D721Med (cell line): ENCODE results near the gene PDGFD.

Experiments used
- DNase-seq: peaks from one replicate; pipeline ENCODE4 v3.0.0; 2011; ENCODE audit warnings: low spot score; ENCODE audit not compliant: insufficient read length
- FAIRE-seq: peaks from 2 replicates; lab custom pipeline; 2011; peaks lifted over from hg19 to GRCh38; lab: Jason Lieb, UNC
- CTCF ChIP-seq: IDR thresholded peaks from 2 replicates; pipeline ENCODE4 v1.5.1; 2012; ENCODE audit warnings: mild to moderate bottlenecking, control low read depth; ENCODE audit not compliant: insufficient read depth; ENCODE audit errors: missing control alignments

Gene PDGFD

DNA sequence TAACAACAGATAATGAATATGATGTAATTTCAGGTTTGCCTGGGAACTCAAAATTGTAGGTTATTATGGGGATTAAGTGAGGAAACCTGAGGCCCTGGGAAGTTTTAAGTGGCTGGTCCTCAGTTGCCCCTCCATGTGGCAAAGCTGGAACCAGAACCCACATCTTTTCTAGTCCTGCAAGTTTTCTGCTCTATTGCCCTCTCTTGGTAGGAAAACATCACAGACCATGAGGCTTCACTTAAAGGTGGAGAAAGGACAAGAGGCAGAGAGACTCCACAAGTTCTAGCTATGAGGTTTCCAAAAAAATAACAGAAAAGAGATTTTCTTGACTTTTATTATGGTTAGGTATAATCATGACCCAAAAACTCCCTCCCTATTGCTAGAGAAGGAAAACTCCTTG, 243.0 kb downstream of the PDGFD start:
- no peak for DNase-seq
- TF ChIP-seq CTCF, result no peak
- no peak for FAIRE-seq

- no peak for FAIRE-seq
- DNase-seq, result no peak
- TF ChIP-seq CTCF, result no peak
These were observed 243.5 kb downstream of the PDGFD start for GRCh38 chr11:103920449-103920848.

- FAIRE-seq, result no peak
- DNase-seq, result no peak
- TF ChIP-seq CTCF, result no peak
These were observed 253.2 kb downstream of the PDGFD start for GRCh38 chr11:103910721-103911120.

GRCh38 chr11:103907548-103908455, 256.1 kb downstream of the PDGFD start:
- DNase-seq (no peak), FAIRE-seq (no peak)
- TF ChIP-seq CTCF, result no peak

- no peak for FAIRE-seq
These were observed 256.8 kb downstream of the PDGFD start for GRCh38 chr11:103907136-103907535.

DNA sequence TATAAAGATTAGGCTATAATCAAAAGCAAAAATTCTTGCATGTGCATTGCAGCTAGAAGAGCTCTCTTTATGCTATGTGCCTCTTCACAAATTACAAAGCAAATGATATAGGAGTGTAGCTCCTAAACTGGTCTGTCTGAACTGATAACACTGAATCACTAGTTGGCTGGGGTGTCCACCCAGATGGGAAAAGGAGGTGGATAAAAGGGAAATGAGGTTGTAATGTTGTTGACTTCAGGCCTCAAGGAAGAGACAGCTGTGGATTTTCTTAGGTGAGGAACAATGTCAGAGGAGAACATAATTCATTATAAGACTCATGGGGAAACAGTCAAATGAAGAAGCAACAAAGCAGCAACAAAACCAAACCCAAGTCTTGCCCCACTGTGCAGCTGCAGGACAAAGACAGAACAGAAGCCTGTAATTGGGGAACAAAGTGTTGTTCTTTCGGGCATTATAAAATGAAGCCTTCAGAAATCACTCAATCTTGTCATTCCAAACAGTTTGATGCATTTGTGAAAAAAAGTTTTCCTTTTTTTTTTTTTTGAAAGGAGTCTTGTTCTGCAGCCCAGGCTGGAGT, 257.6 kb downstream of the PDGFD start:
- TF ChIP-seq CTCF, result no peak
- no peak for DNase-seq
- FAIRE-seq, result no peak

More at GRCh38 chr11:103907136-103907535, 256.8 kb downstream of the PDGFD start:
- DNase-seq, result no peak
- no peak for TF ChIP-seq CTCF

GRCh38 chr11:103904324-103904667, 259.7 kb downstream of the PDGFD start:
- DNase-seq, result no peak
- no peak for FAIRE-seq
- TF ChIP-seq CTCF, result no peak
